SK-N-SH (cell line): ENCODE measurements around the gene FLCN. TPM values are rescaled to one million over a fixed set of nuclear protein-coding genes. Genes with fewer than 3 reads are reported as not detected.

Experiments
- CTCF ChIA-PET: fragments of 300-600, 350-600 bp; formaldehyde crosslinking; extraction: SDS; loops from one replicate; lab custom pipeline; 2021; lab: Yijun Ruan, JAX
- POLR2A ChIA-PET: fragments of 350-600 bp; sonication (Branson Sonifier 250); formaldehyde crosslinking; extraction: SDS; loops from one replicate; lab custom pipeline; 2020; ENCODE audit warnings: antibody characterized with exemption, inconsistent platforms; lab: Yijun Ruan, JAX
- DNase-seq: peaks from one replicate; pipeline ENCODE4 v3.0.0; 2012
- H2AFZ ChIP-seq: fragments of 200-600 bp; sonication (generic); 2 replicates; pipeline ENCODE4 v1.8.1; 2016; ENCODE audit warnings: antibody characterized with exemption, mild to moderate bottlenecking, low read depth
- H3F3A ChIP-seq: fragments of 200-600 bp; sonication (generic); replicated peaks from 2 replicates; pipeline ENCODE3; 2016; ENCODE audit warnings: antibody characterized with exemption, mild to moderate bottlenecking; ENCODE audit not compliant: insufficient read depth
- H3K27ac ChIP-seq, 2 experiments: fragments of 200-500 bp in 1 of 2; fragments of 200-600 bp in 1 of 2; sonication (Bioruptor generic) in 1 of 2; sonication (generic), shearing (Covaris generic) in 1 of 2; 2 replicates each; pipeline versions ENCODE4 v1.5.1 to v1.6.1; 2014 to 2016; ENCODE audit warnings: low read depth in 2 of 2, inconsistent platforms in 1 of 2, low read length in 1 of 2, mild to moderate bottlenecking in 1 of 2, mixed read lengths in 1 of 2
- H3K27me3 ChIP-seq: fragments of 200-600 bp; sonication (generic), shearing (Covaris generic); 2 replicates; pipeline ENCODE4 v1.6.1; 2016; ENCODE audit warnings: mixed run types; ENCODE audit not compliant: insufficient read depth
- H3K36me3 ChIP-seq, 2 experiments: fragments of 200-500 bp in 1 of 2; fragments of 200-600 bp in 1 of 2; sonication (Bioruptor generic) in 1 of 2; sonication (generic) in 1 of 2; replicated peaks in 1 of 2; 2 replicates each; pipeline versions ENCODE3 to v1.5.1; 2014 to 2016; ENCODE audit warnings: low read length in 1 of 2, mild to moderate bottlenecking in 1 of 2; ENCODE audit not compliant: insufficient read depth in 2 of 2, control insufficient read depth in 1 of 2
- H3K4me1 ChIP-seq, 2 experiments: fragments of 200-500 bp in 1 of 2; fragments of 200-600 bp in 1 of 2; sonication (Bioruptor generic) in 1 of 2; sonication (generic), shearing (Covaris generic) in 1 of 2; 2 replicates each; pipeline versions ENCODE4 v1.5.1 to v1.6.1; 2014 to 2016; ENCODE audit warnings: low read depth in 1 of 2, low read length in 1 of 2, mixed run types in 1 of 2; ENCODE audit not compliant: insufficient read depth in 2 of 2, control insufficient read depth in 1 of 2
- H3K4me2 ChIP-seq: fragments of 200-600 bp; sonication (generic), shearing (Covaris generic); 2 replicates; pipeline ENCODE4 v1.6.1; 2017; ENCODE audit warnings: mixed run types
- H3K4me3 ChIP-seq, 2 experiments: fragments of 200-500 bp in 1 of 2; fragments of 200-600 bp in 1 of 2; sonication (Bioruptor generic) in 1 of 2; sonication (generic), shearing (Covaris generic) in 1 of 2; 2 replicates each; pipeline versions ENCODE4 v1.5.1 to v1.8.1; 2014 to 2016; ENCODE audit warnings: low read depth in 2 of 2, inconsistent platforms in 1 of 2, low read length in 1 of 2, mild to moderate bottlenecking in 1 of 2, mixed read lengths in 1 of 2, moderate library complexity in 1 of 2
- H3K79me2 ChIP-seq: fragments of 200-600 bp; sonication (generic); 2 replicates; pipeline ENCODE4 v1.8.1; 2017; ENCODE audit warnings: mild to moderate bottlenecking; ENCODE audit not compliant: insufficient read depth
- H3K9ac ChIP-seq: fragments of 200-600 bp; sonication (generic); 2 replicates; pipeline ENCODE4 v1.6.1; 2017; ENCODE audit warnings: mixed run types
- H3K9me2 ChIP-seq: fragments of 200-600 bp; sonication (generic); 2 replicates; pipeline ENCODE4 v1.6.1; 2017; ENCODE audit warnings: mixed run types
- H3K9me3 ChIP-seq: fragments of 200-600 bp; sonication (generic); 2 replicates; pipeline ENCODE4 v1.6.1; 2017; ENCODE audit warnings: mixed run types, mild to moderate bottlenecking, moderate library complexity
- H4K20me1 ChIP-seq: fragments of 200-600 bp; sonication (generic); 2 replicates; pipeline ENCODE4 v1.6.1; 2017; ENCODE audit warnings: mild to moderate bottlenecking, mixed run types; ENCODE audit not compliant: insufficient read depth
- CHD2 ChIP-seq: fragments of 150-350 bp; IDR thresholded peaks from 2 replicates; pipeline ENCODE4 v1.6.1; 2018; ENCODE audit warnings: low read length; ENCODE audit not compliant: partially characterized antibody
- EP300 ChIP-seq, 2 experiments: IDR thresholded peaks; 2 replicates each; pipeline versions ENCODE4 v1.4.0 to v1.6.1; 2012; ENCODE audit warnings: borderline replicate concordance in 1 of 2, low read depth in 1 of 2, low read length in 1 of 2
- EZH2phosphoT487 ChIP-seq: fragments of 200-600 bp; sonication (generic); IDR thresholded peaks from 2 replicates; pipeline ENCODE4 v1.6.1; 2017; ENCODE audit warnings: low read depth, mixed run types, mild to moderate bottlenecking, antibody characterized with exemption, moderate library complexity, borderline replicate concordance
- FOSL2 ChIP-seq: IDR thresholded peaks from 2 replicates; pipeline ENCODE4 v1.4.0; 2012; ENCODE audit warnings: low read depth, mild to moderate bottlenecking, moderate library complexity, borderline replicate concordance
- FOXJ3 ChIP-seq: sonication (generic); formaldehyde crosslinking; IDR thresholded peaks from 2 replicates; pipeline ENCODE4 v1.5.1; 2020; ENCODE audit warnings: mild to moderate bottlenecking, missing genetic modification reagents
- FOXM1 ChIP-seq: IDR thresholded peaks from 2 replicates; pipeline ENCODE4 v1.4.0; 2012; ENCODE audit warnings: low read depth, mild to moderate bottlenecking
- GABPA ChIP-seq: IDR thresholded peaks from 2 replicates; pipeline ENCODE4 v1.4.0; 2012; ENCODE audit warnings: low read depth, mild to moderate bottlenecking
- GATA2 ChIP-seq: sonication (generic); formaldehyde crosslinking; IDR thresholded peaks from 2 replicates; pipeline ENCODE4 v1.5.0; 2020; ENCODE audit warnings: mild to moderate bottlenecking, missing genetic modification reagents
- JUND ChIP-seq: IDR thresholded peaks from 2 replicates; pipeline ENCODE4 v1.4.0; 2012
- MEF2A ChIP-seq: IDR thresholded peaks from 2 replicates; pipeline ENCODE4 v1.4.0; 2012; ENCODE audit warnings: low read depth, borderline replicate concordance
- MXI1 ChIP-seq: IDR thresholded peaks from 2 replicates; pipeline ENCODE4 v1.6.1; 2012; ENCODE audit warnings: mild to moderate bottlenecking, low read depth, low read length, improper control_type of control experiment
- NFIC ChIP-seq: IDR thresholded peaks from 2 replicates; pipeline ENCODE4 v1.4.0; 2012; ENCODE audit warnings: borderline replicate concordance
- NRF1 ChIP-seq: IDR thresholded peaks from 2 replicates; pipeline ENCODE4 v1.6.1; 2012; ENCODE audit warnings: low read depth, mild to moderate bottlenecking, low read length
- POLR2AphosphoS5 ChIP-seq: IDR thresholded peaks from 2 replicates; pipeline ENCODE4 v1.6.1; 2012; ENCODE audit warnings: low read depth, low read length
- RCOR1 ChIP-seq: fragments of 150-350 bp; IDR thresholded peaks from 2 replicates; pipeline ENCODE4 v1.6.1; 2017; ENCODE audit warnings: antibody characterized with exemption, low read length
- RFX5 ChIP-seq: IDR thresholded peaks from 2 replicates; pipeline ENCODE4 v1.6.1; 2012; ENCODE audit warnings: mild to moderate bottlenecking, improper control_type of control experiment, low read length
- SIN3A ChIP-seq: IDR thresholded peaks from 2 replicates; pipeline ENCODE4 v1.6.1; 2012; ENCODE audit warnings: low read depth, mild to moderate bottlenecking, low read length, moderate library complexity, borderline replicate concordance
- TCF12 ChIP-seq: IDR thresholded peaks from 2 replicates; pipeline ENCODE4 v1.4.0; 2012
- YY1 ChIP-seq: IDR thresholded peaks from 2 replicates; pipeline ENCODE4 v1.4.0; 2012; ENCODE audit warnings: low read depth, mild to moderate bottlenecking
- WGBS: methylation state at CpG from one replicate; pipeline ENCODE4 v1.1.6; 2017; ENCODE audit warnings: low lambda C conversion rate; 5-methylcytosine and 5-hydroxymethylcytosine counted together
- polyA plus RNA-seq, 3 experiments: library from polyadenylated mRNA; depleted of rRNA; stranded (reverse); fragments of >200 nt; gene quantifications; 2 replicates each; pipeline ENCODE4 v1.2.3, GENCODE V29; 2012
- TF ChIP-seq, protein P1 (sequence below): IDR thresholded peaks from 2 replicates; pipeline ENCODE4 v1.4.0; 2012; ENCODE audit warnings: low read depth, borderline replicate concordance
- TF ChIP-seq, protein P2 (sequence below): fragments of 200-600 bp; sonication (generic); IDR thresholded peaks from 2 replicates; pipeline ENCODE4 v1.6.1; 2017; ENCODE audit warnings: antibody characterized with exemption, mild to moderate bottlenecking, moderate library complexity
- TF ChIP-seq, protein P3 (sequence below): fragments of 150-350 bp; IDR thresholded peaks from 2 replicates; pipeline ENCODE4 v1.6.1; 2016; ENCODE audit warnings: mild to moderate bottlenecking, low read depth, low read length
- TF ChIP-seq, protein P4 (sequence below): fragments of 150-350 bp; IDR thresholded peaks from 2 replicates; pipeline ENCODE4 v1.6.1; 2017; ENCODE audit warnings: antibody characterized with exemption, low read length, low read depth, borderline replicate concordance
- TF ChIP-seq, protein P5 (sequence below): IDR thresholded peaks from 2 replicates; pipeline ENCODE4 v1.4.0; 2012; ENCODE audit warnings: low read depth, borderline replicate concordance
- TF ChIP-seq, protein P6 (sequence below): IDR thresholded peaks from 2 replicates; pipeline ENCODE4; 2012

The FLCN gene
- polyA plus RNA-seq, 1 of the 3 experiments (the other 2 are of a cell fraction): 14.6 TPM

DNA sequence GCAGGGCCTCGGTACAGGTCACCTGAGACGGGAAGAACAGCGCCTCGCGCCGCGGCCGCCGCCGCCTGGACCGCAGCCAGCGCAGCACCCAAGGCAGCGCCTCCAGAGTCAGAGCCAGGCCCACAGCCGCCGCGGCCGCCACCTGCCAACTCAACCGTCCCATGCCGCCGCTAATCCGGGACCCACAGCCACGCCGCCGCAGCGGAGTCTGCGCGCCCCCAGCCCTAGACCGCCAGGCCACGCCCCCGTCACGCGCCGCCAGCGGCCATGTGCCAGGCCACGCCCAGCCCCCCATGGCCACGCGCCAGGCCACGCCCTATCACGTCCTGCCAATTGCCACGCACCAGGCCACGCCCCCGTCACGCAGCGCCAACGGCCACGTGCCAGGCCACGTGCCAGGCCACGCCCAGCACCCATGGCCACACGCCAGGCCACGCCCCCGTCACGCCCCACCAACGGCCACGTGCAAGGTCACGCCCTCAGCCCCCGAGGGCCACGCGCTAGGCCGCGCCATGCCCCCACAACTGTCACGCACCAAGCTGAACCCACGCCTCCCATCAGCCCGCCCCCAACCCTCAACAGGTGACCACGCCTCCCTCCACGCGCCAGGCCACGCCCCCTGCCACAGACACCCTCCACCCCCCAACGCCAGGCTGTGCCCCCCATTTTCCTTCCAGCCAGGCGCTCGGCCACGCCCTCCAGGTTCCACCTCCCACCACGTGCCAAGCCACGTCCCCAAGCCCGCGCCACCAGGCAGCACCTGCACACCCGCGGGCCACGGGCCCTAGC is 30.6 kb downstream of the FLCN start, which contains the start of gene PLD6:
TSS of gene PLD6 (minus strand) at position 210 of the 789 bp plus-strand sequence. CDS start at position 163, 47 bp downstream.
- H3K9me3 ChIP-seq: no peaks in the 10 kb centered on the region
- peaks cover 17% of the 10 kb centered on the region for H3F3A ChIP-seq
- WGBS: 38% methylated on average over 22 of the region's 78 CpGs
- H3K4me3 ChIP-seq: peak within 1 kb of the TSS; percentile 57 to 65
- no peaks in the 10 kb centered on the region for H4K20me1 ChIP-seq
- peak within 1 kb of the TSS; percentile 87 for H2AFZ ChIP-seq
- peaks cover 12% of the 10 kb centered on the region; the same call in 1 of the 2 replicates for H3K79me2 ChIP-seq
- H3K4me2 ChIP-seq: peak within 1 kb of the TSS; percentile 99
- peak within 1 kb of the TSS in 1 of 2 experiments; percentile 40; a peak in 3 of 4 replicates for H3K27ac ChIP-seq
- peak; percentile 96 for DNase-seq
- peaks cover 20 to 29% of the 10 kb centered on the region in 2 experiments; a peak in 3 of 4 replicates for H3K4me1 ChIP-seq
- no peaks in the 10 kb centered on the region for H3K27me3 ChIP-seq
- ChIA-PET POLR2A (interaction anchor here (1.0 to 1.9 kb wide), 2 partner anchors 8 to 31 kb away, joined by 3 to 5 read pairs; partner anchors contain the start of gene FLCN), CTCF (interaction anchor here (1.5 kb wide), 1 partner anchor 15 kb away, joined by 3 read pairs; no protein-coding TSS in a partner anchor)
- no peaks in the 10 kb centered on the region for H3K9me2 ChIP-seq
- peak within 1 kb of the TSS; percentile 76 for H3K9ac ChIP-seq
- H3K36me3 ChIP-seq: peaks cover 0 to 2% of the 10 kb centered on the region in 2 experiments
- TF ChIP-seq NRF1 (peak; percentile 53; the same call in 1 of the 2 replicates), NFIC (peak; percentile 88), YY1 (no peak), MEF2A (no peak), MXI1 (peak; percentile 93), FOXM1 (no peak), POLR2AphosphoS5 (no peak), CHD2 (peak; percentile 40), GABPA (no peak), RCOR1 (no peak), EZH2phosphoT487 (no peak), FOXJ3 (CRISPR knock-in tag) (no peak), JUND (no peak), RFX5 (no peak), GATA2 (CRISPR knock-in tag) (no peak), SIN3A (no peak), EP300 (IDR thresholded peaks at IDR 0.05; ENCODE audit: borderline replicate concordance in 1 of 2, low read depth in 1 of 2, low read length in 1 of 2) (no peak; a peak in 1 of 4 replicates), FOSL2 (no peak), TCF12 (no peak)
- TF ChIP-seq, protein P1, sequence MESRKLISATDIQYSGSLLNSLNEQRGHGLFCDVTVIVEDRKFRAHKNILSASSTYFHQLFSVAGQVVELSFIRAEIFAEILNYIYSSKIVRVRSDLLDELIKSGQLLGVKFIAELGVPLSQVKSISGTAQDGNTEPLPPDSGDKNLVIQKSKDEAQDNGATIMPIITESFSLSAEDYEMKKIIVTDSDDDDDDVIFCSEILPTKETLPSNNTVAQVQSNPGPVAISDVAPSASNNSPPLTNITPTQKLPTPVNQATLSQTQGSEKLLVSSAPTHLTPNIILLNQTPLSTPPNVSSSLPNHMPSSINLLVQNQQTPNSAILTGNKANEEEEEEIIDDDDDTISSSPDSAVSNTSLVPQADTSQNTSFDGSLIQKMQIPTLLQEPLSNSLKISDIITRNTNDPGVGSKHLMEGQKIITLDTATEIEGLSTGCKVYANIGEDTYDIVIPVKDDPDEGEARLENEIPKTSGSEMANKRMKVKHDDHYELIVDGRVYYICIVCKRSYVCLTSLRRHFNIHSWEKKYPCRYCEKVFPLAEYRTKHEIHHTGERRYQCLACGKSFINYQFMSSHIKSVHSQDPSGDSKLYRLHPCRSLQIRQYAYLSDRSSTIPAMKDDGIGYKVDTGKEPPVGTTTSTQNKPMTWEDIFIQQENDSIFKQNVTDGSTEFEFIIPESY: no peak
- TF ChIP-seq, protein P2, sequence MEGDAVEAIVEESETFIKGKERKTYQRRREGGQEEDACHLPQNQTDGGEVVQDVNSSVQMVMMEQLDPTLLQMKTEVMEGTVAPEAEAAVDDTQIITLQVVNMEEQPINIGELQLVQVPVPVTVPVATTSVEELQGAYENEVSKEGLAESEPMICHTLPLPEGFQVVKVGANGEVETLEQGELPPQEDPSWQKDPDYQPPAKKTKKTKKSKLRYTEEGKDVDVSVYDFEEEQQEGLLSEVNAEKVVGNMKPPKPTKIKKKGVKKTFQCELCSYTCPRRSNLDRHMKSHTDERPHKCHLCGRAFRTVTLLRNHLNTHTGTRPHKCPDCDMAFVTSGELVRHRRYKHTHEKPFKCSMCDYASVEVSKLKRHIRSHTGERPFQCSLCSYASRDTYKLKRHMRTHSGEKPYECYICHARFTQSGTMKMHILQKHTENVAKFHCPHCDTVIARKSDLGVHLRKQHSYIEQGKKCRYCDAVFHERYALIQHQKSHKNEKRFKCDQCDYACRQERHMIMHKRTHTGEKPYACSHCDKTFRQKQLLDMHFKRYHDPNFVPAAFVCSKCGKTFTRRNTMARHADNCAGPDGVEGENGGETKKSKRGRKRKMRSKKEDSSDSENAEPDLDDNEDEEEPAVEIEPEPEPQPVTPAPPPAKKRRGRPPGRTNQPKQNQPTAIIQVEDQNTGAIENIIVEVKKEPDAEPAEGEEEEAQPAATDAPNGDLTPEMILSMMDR: no peak
- TF ChIP-seq, protein P3, sequence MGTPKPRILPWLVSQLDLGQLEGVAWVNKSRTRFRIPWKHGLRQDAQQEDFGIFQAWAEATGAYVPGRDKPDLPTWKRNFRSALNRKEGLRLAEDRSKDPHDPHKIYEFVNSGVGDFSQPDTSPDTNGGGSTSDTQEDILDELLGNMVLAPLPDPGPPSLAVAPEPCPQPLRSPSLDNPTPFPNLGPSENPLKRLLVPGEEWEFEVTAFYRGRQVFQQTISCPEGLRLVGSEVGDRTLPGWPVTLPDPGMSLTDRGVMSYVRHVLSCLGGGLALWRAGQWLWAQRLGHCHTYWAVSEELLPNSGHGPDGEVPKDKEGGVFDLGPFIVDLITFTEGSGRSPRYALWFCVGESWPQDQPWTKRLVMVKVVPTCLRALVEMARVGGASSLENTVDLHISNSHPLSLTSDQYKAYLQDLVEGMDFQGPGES: no peak
- TF ChIP-seq, protein P4, sequence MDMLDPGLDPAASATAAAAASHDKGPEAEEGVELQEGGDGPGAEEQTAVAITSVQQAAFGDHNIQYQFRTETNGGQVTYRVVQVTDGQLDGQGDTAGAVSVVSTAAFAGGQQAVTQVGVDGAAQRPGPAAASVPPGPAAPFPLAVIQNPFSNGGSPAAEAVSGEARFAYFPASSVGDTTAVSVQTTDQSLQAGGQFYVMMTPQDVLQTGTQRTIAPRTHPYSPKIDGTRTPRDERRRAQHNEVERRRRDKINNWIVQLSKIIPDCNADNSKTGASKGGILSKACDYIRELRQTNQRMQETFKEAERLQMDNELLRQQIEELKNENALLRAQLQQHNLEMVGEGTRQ: peak; percentile 75
- TF ChIP-seq, protein P5, sequence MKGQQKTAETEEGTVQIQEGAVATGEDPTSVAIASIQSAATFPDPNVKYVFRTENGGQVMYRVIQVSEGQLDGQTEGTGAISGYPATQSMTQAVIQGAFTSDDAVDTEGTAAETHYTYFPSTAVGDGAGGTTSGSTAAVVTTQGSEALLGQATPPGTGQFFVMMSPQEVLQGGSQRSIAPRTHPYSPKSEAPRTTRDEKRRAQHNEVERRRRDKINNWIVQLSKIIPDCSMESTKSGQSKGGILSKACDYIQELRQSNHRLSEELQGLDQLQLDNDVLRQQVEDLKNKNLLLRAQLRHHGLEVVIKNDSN: peak; percentile 91
- TF ChIP-seq, protein P6, sequence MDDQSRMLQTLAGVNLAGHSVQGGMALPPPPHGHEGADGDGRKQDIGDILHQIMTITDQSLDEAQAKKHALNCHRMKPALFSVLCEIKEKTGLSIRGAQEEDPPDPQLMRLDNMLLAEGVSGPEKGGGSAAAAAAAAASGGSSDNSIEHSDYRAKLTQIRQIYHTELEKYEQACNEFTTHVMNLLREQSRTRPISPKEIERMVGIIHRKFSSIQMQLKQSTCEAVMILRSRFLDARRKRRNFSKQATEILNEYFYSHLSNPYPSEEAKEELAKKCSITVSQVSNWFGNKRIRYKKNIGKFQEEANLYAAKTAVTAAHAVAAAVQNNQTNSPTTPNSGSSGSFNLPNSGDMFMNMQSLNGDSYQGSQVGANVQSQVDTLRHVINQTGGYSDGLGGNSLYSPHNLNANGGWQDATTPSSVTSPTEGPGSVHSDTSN: 0 out of 2 replicates have a peak, but pooled peaks have one; percentile 11
